ENCODE data around the gene RAB8B. TPM values are rescaled to one million over a fixed set of nuclear protein-coding genes. Genes with fewer than 3 reads are reported as not detected.

Gene RAB8B
- total RNA-seq, 2 donors from 2014 or later: 78.1 to 108 TPM

GRCh38 chr15:63256433-63257274, 67.2 kb downstream of the RAB8B start:
- DNase-seq (no peak), ATAC-seq (no peak)
- no peaks in the 10 kb centered on the region for H3K27me3 Mint-ChIP-seq
- H3K27ac Mint-ChIP-seq: no peak overlapping the region
- H3K9me3 ChIP-seq (ENCODE audit: control insufficient read depth, low read length, poor library complexity, severe bottlenecking): no peaks in the 10 kb centered on the region
- peaks cover 10% of the 10 kb centered on the region for H3K36me3 Mint-ChIP-seq (ENCODE audit: low read depth)
- peak overlapping the region; percentile 33 for H3K4me3 Mint-ChIP-seq
- peaks cover 11% of the 10 kb centered on the region for H3K4me1 Mint-ChIP-seq

- Mint-ChIP-seq H3K4me3 (no peak overlapping the region), H3K4me1 (peaks cover 8% of the 10 kb centered on the region), H3K27me3 (no peaks in the 10 kb centered on the region), H3K36me3 (ENCODE audit: low read depth) (peaks cover 10% of the 10 kb centered on the region), H3K27ac (no peak overlapping the region)
- ATAC-seq (peak; percentile 23), DNase-seq (no peak)
- H3K9me3 ChIP-seq (ENCODE audit: control insufficient read depth, low read length, poor library complexity, severe bottlenecking): no peaks in the 10 kb centered on the region
These were observed 69.3 kb downstream of the RAB8B start for GRCh38 chr15:63258658-63259057.

- DNase-seq (no peak), ATAC-seq (no peak)
- no peaks in the 10 kb centered on the region for H3K9me3 ChIP-seq (ENCODE audit: control insufficient read depth, low read length, poor library complexity, severe bottlenecking)
- Mint-ChIP-seq H3K27ac (peak overlapping the region; percentile 34), H3K27me3 (no peaks in the 10 kb centered on the region), H3K36me3 (ENCODE audit: low read depth) (peaks cover 10% of the 10 kb centered on the region), H3K4me3 (no peak overlapping the region), H3K4me1 (no peaks in the 10 kb centered on the region)
These were observed 71.4 kb downstream of the RAB8B start for GRCh38 chr15:63260791-63261190.

GRCh38 chr15:63261311-63261710, 71.9 kb downstream of the RAB8B start:
- Mint-ChIP-seq H3K4me1 (no peaks in the 10 kb centered on the region), H3K4me3 (no peak overlapping the region), H3K36me3 (ENCODE audit: low read depth) (peaks cover 10% of the 10 kb centered on the region), H3K27ac (peak overlapping the region; percentile 27), H3K27me3 (no peaks in the 10 kb centered on the region)
- ATAC-seq (no peak), DNase-seq (no peak)
- no peaks in the 10 kb centered on the region for H3K9me3 ChIP-seq (ENCODE audit: control insufficient read depth, low read length, poor library complexity, severe bottlenecking)

GRCh38 chr15:63263519-63263918, 74.1 kb downstream of the RAB8B start:
- no peak overlapping the region for H3K27ac Mint-ChIP-seq
- no peaks in the 10 kb centered on the region for H3K4me1 Mint-ChIP-seq
- peaks cover 7% of the 10 kb centered on the region for H3K36me3 Mint-ChIP-seq (ENCODE audit: low read depth)

GRCh38 chr15:63264688-63265293, 75.4 kb downstream of the RAB8B start:
- H3K4me1 Mint-ChIP-seq: peaks cover 7% of the 10 kb centered on the region
- peaks cover 12% of the 10 kb centered on the region for H3K36me3 Mint-ChIP-seq (ENCODE audit: low read depth)
- no peak for DNase-seq
- no peak overlapping the region for H3K4me3 Mint-ChIP-seq
- ATAC-seq: no peak
- H3K9me3 ChIP-seq (ENCODE audit: control insufficient read depth, low read length, poor library complexity, severe bottlenecking): no peaks in the 10 kb centered on the region
- no peaks in the 10 kb centered on the region for H3K27me3 Mint-ChIP-seq
- no peak overlapping the region for H3K27ac Mint-ChIP-seq

More at GRCh38 chr15:63263519-63263918, 74.1 kb downstream of the RAB8B start:
- H3K9me3 ChIP-seq (ENCODE audit: control insufficient read depth, low read length, poor library complexity, severe bottlenecking): no peaks in the 10 kb centered on the region
- no peak for ATAC-seq
- DNase-seq: no peak
- Mint-ChIP-seq H3K27me3 (no peaks in the 10 kb centered on the region), H3K4me3 (no peak overlapping the region)

GRCh38 chr15:63274427-63274826, 85.0 kb downstream of the RAB8B start:
- Mint-ChIP-seq H3K27me3 (no peaks in the 10 kb centered on the region), H3K4me1 (peaks cover 30% of the 10 kb centered on the region), H3K4me3 (no peak overlapping the region), H3K27ac (peak overlapping the region; percentile 84), H3K36me3 (ENCODE audit: low read depth) (no peaks in the 10 kb centered on the region)
- DNase-seq (no peak), ATAC-seq (no peak)
- H3K9me3 ChIP-seq (ENCODE audit: control insufficient read depth, low read length, poor library complexity, severe bottlenecking): no peaks in the 10 kb centered on the region

- peak overlapping the region; percentile 83 for H3K4me3 Mint-ChIP-seq
- H3K27me3 Mint-ChIP-seq: no peaks in the 10 kb centered on the region
- DNase-seq (no peak), ATAC-seq (no peak)
- no peaks in the 10 kb centered on the region for H3K9me3 ChIP-seq (ENCODE audit: control insufficient read depth, low read length, poor library complexity, severe bottlenecking)
- peak overlapping the region; percentile 72 for H3K27ac Mint-ChIP-seq
- H3K36me3 Mint-ChIP-seq (ENCODE audit: low read depth): no peaks in the 10 kb centered on the region
- peaks cover 25% of the 10 kb centered on the region for H3K4me1 Mint-ChIP-seq
These were observed 87.1 kb downstream of the RAB8B start for GRCh38 chr15:63276342-63277037.

- Mint-ChIP-seq H3K27ac (peak within 1 kb of the TSS; percentile 72), H3K4me1 (peaks cover 25% of the 10 kb centered on the region), H3K27me3 (no peaks in the 10 kb centered on the region), H3K36me3 (ENCODE audit: low read depth) (no peaks in the 10 kb centered on the region), H3K4me3 (peak within 1 kb of the TSS; percentile 89)
- H3K9me3 ChIP-seq (ENCODE audit: control insufficient read depth, low read length, poor library complexity, severe bottlenecking): no peaks in the 10 kb centered on the region
- peak; percentile 56 to 86 (median 85) for DNase-seq
- peak; percentile 88 for ATAC-seq
These were observed 87.9 kb downstream of the RAB8B start, which contains the start of gene APH1B for GRCh38 chr15:63277038-63277892. Gene APH1B (plus strand): TSS chr15:63277605. CDS start chr15:63277624, 19 bp downstream.

GRCh38 chr15:63277893-63278456, 88.6 kb downstream of the RAB8B start:
- H3K4me1 Mint-ChIP-seq: peaks cover 25% of the 10 kb centered on the region
- ATAC-seq: no peak
- DNase-seq: no peak
- no peaks in the 10 kb centered on the region for H3K9me3 ChIP-seq (ENCODE audit: control insufficient read depth, low read length, poor library complexity, severe bottlenecking)
- peak overlapping the region; percentile 19 for H3K27ac Mint-ChIP-seq
- H3K36me3 Mint-ChIP-seq (ENCODE audit: low read depth): no peaks in the 10 kb centered on the region
- H3K27me3 Mint-ChIP-seq: no peaks in the 10 kb centered on the region
- H3K4me3 Mint-ChIP-seq: peak overlapping the region; percentile 89

GRCh38 chr15:63283126-63283525, 93.7 kb downstream of the RAB8B start:
- Mint-ChIP-seq H3K36me3 (ENCODE audit: low read depth) (peaks cover 3% of the 10 kb centered on the region), H3K27ac (no peak overlapping the region), H3K4me3 (no peak overlapping the region), H3K4me1 (peaks cover 9% of the 10 kb centered on the region), H3K27me3 (no peaks in the 10 kb centered on the region)
- no peaks in the 10 kb centered on the region for H3K9me3 ChIP-seq (ENCODE audit: control insufficient read depth, low read length, poor library complexity, severe bottlenecking)
- DNase-seq (no peak), ATAC-seq (no peak)

- Mint-ChIP-seq H3K4me1 (peaks cover 9% of the 10 kb centered on the region), H3K36me3 (ENCODE audit: low read depth) (peaks cover 5% of the 10 kb centered on the region), H3K4me3 (no peak overlapping the region), H3K27me3 (no peaks in the 10 kb centered on the region), H3K27ac (no peak overlapping the region)
- ATAC-seq: no peak
- no peaks in the 10 kb centered on the region for H3K9me3 ChIP-seq (ENCODE audit: control insufficient read depth, low read length, poor library complexity, severe bottlenecking)
- no peak for DNase-seq
These were observed 94.9 kb downstream of the RAB8B start for GRCh38 chr15:63284335-63284734.
